HepG2 (cell line): ENCODE data around the gene KCNH8. TPM values are rescaled to one million over a fixed set of nuclear protein-coding genes. Genes with fewer than 3 reads are reported as not detected.

Experiments
- ATAC-seq: fragments of 200-7000 bp; cut with Tn5 transposase; 3 replicates; pipeline ENCODE4 v1.9.1; 2020; ENCODE audit warnings: mild to moderate bottlenecking, moderate library complexity
- BruUV-seq: library from RNA; stranded (reverse); fragments of 400-500 nt; replicated peaks from 2 replicates; lab custom pipeline; 2021; lab: Mats Ljungman, UMichigan
- CTCF ChIA-PET: fragments of 300-600 bp; formaldehyde crosslinking; extraction: SDS; loops from one replicate; lab custom pipeline; 2021; ENCODE audit warnings: low total read pairs, inconsistent platforms, low intra/inter-chr PET ratio; lab: Yijun Ruan, JAX
- POLR2A ChIA-PET: fragments of 350-600 bp; sonication (Branson Sonifier 250); formaldehyde crosslinking; loops from one replicate; lab custom pipeline; 2020; ENCODE audit warnings: antibody characterized with exemption, inconsistent platforms; lab: Yijun Ruan, JAX
- DNase-seq: peaks from one replicate; pipeline ENCODE4 v3.0.0-alpha.2; 2015; ENCODE audit warnings: low spot score
- FAIRE-seq: peaks from 3 replicates; lab custom pipeline; 2011; peaks lifted over from hg19 to GRCh38; lab: Jason Lieb, UNC
- H2AFZ ChIP-seq: one replicate; pipeline ENCODE4 v1.6.1; 2011; ENCODE audit warnings: low read length, inconsistent platforms
- H3K27ac ChIP-seq: fragments of 300-600 bp; 3 replicates; pipeline ENCODE4 v1.8.0; 2011; ENCODE audit warnings: mixed run types, mild to moderate bottlenecking, mixed read lengths, low read length, inconsistent platforms; ENCODE audit not compliant: insufficient read depth; ENCODE audit errors: extremely low read length
- H3K27me3 ChIP-seq, 2 experiments: fragments of 200-600 bp in 1 of 2; 2 replicates in 1 of 2; 3 replicates in 1 of 2; pipeline versions ENCODE4 v1.6.0 to v1.8.0; 2011; ENCODE audit warnings: low read length in 2 of 2, mild to moderate bottlenecking in 2 of 2, moderate library complexity in 2 of 2, inconsistent platforms in 1 of 2; ENCODE audit not compliant: insufficient read depth in 2 of 2, control insufficient read depth in 1 of 2
- H3K36me3 ChIP-seq, 2 experiments: fragments of 200-600 bp in 1 of 2; replicated peaks in 1 of 2; 2 replicates in 1 of 2; 3 replicates in 1 of 2; pipeline versions ENCODE4 v1.5.1 to v1.8.0; 2011; ENCODE audit warnings: low read length in 2 of 2, inconsistent platforms in 1 of 2; ENCODE audit not compliant: insufficient read depth in 2 of 2, control insufficient read depth in 1 of 2
- H3K4me1 ChIP-seq: 2 replicates; pipeline ENCODE4 v1.5.1; 2012; ENCODE audit warnings: low read length, inconsistent platforms; ENCODE audit not compliant: insufficient read depth
- H3K4me2 ChIP-seq: 2 replicates; pipeline ENCODE4 v1.6.0; 2011; ENCODE audit warnings: low read depth, low read length, inconsistent platforms
- H3K4me3 ChIP-seq, 3 experiments: fragments of 200-600 bp in 1 of 3; sonication (generic), shearing (Covaris generic) in 1 of 3; replicated peaks in 1 of 3; 2 replicates each; pipeline ENCODE4 v1.5.1; 2011 to 2016; ENCODE audit warnings: low read length in 3 of 3, inconsistent platforms in 2 of 3, low read depth in 2 of 3, mild to moderate bottlenecking in 2 of 3, control low read depth in 1 of 3, mixed read lengths in 1 of 3; ENCODE audit not compliant: insufficient read depth in 1 of 3
- H3K79me2 ChIP-seq: one replicate; pipeline ENCODE4 v1.6.1; 2011; ENCODE audit warnings: low read length, inconsistent platforms; ENCODE audit not compliant: insufficient read depth
- H3K9ac ChIP-seq: 2 replicates; pipeline ENCODE4 v1.6.0; 2011; ENCODE audit warnings: mild to moderate bottlenecking, low read depth, low read length, inconsistent platforms; ENCODE audit not compliant: insufficient read depth
- H3K9me3 ChIP-seq: 2 replicates; pipeline ENCODE4 v1.5.1; 2012; ENCODE audit warnings: mild to moderate bottlenecking, low read length
- H4K20me1 ChIP-seq: 2 replicates; pipeline ENCODE4 v1.6.0; 2011; ENCODE audit warnings: inconsistent platforms, mild to moderate bottlenecking, low read length, moderate library complexity; ENCODE audit not compliant: insufficient read depth
- GABPB1 ChIP-seq: IDR thresholded peaks from 2 replicates; pipeline ENCODE4 v1.6.1; 2016; ENCODE audit warnings: mild to moderate bottlenecking, missing genetic modification reagents, moderate library complexity, missing compliant biosample characterization
- HNRNPH1 ChIP-seq: fragments of 200-400 bp; formaldehyde crosslinking; optimal IDR thresholded peaks from 2 replicates; pipeline ENCODE3; 2017; ENCODE audit warnings: mild to moderate bottlenecking, low read depth, low read length
- HNRNPK ChIP-seq: fragments of 200-400 bp; formaldehyde crosslinking; IDR thresholded peaks from 2 replicates; pipeline ENCODE4 v1.6.1; 2018; ENCODE audit warnings: low read length, low read depth, moderate library complexity, mild to moderate bottlenecking; ENCODE audit not compliant: poor library complexity, severe bottlenecking
- SMARCE1 ChIP-seq: fragments of 450-650 bp; IDR thresholded peaks from 2 replicates; pipeline ENCODE4 v1.6.1; 2017; ENCODE audit warnings: borderline replicate concordance
- SOX5 ChIP-seq: IDR thresholded peaks from 2 replicates; pipeline ENCODE4 v1.6.1; 2016; ENCODE audit warnings: borderline replicate concordance
- ZBTB42 ChIP-seq: sonication (generic); formaldehyde crosslinking; IDR thresholded peaks from 2 replicates; pipeline ENCODE4 v1.5.0; 2020; ENCODE audit warnings: mild to moderate bottlenecking, missing genetic modification reagents
- ZHX2 ChIP-seq, 2 experiments: sonication (generic) in 1 of 2; formaldehyde crosslinking in 1 of 2; IDR thresholded peaks; 2 replicates each; pipeline versions ENCODE4 v1.6.1 to v1.9.0; 2014 to 2022; ENCODE audit warnings: antibody characterized with exemption in 1 of 2, borderline replicate concordance in 1 of 2, inconsistent platforms in 1 of 2, low read depth in 1 of 2, missing genetic modification reagents in 1 of 2
- ZNF407 ChIP-seq: sonication (generic); formaldehyde crosslinking; IDR thresholded peaks from one replicate; pipeline ENCODE4 v1.5.1; 2020; ENCODE audit warnings: mild to moderate bottlenecking, missing genetic modification reagents; ENCODE audit errors: not compliant biosample characterization
- ZNF841 ChIP-seq: sonication (generic); formaldehyde crosslinking; IDR thresholded peaks from 2 replicates; pipeline ENCODE4 v1.8.1; 2023; ENCODE audit warnings: missing genetic modification reagents, borderline replicate concordance
- WGBS: methylation state at CpG from one replicate; pipeline ENCODE4 v1.1.6; 2017; ENCODE audit warnings: low lambda C conversion rate; 5-methylcytosine and 5-hydroxymethylcytosine counted together
- in situ Hi-C: cut with HindIII; loops from 2 replicates; pipeline ENCODE4 v1.10.0; 2017; ENCODE audit warnings: low pct_unique_long_range_greater_than_20kb; ENCODE audit not compliant: extremely low pct_ligation_motif_present
- intact Hi-C: fragments of 100-400 bp; cut with micrococcal nuclease; formaldehyde crosslinking; loops from one replicate; pipeline ENCODE4 v1.10.0; 2022; ENCODE audit not compliant: unreplicated experiment
- polyA plus RNA-seq, 8 experiments: library from polyadenylated mRNA; depleted of rRNA in 3 of 8; stranded (reverse) in 7 of 8; unstranded in 1 of 8; fragments of >200 nt; fragmentation: Illumina TruSeq in 4 of 8; extraction: Trizol in 4 of 8; gene quantifications; 2 replicates each; pipeline versions ENCODE4 v1.2.1 to v1.2.3, GENCODE V29; 2011 to 2016; ENCODE audit warnings: low read depth in 4 of 8, missing spikeins in 1 of 8, mixed read lengths in 1 of 8; ENCODE audit not compliant: insufficient read depth in 1 of 8
- total RNA-seq, 5 experiments: library from RNA; depleted of rRNA; stranded (reverse); fragments of >200 nt; fragmentation: Illumina TruSeq; extraction: Trizol; gene quantifications; 2 replicates each; pipeline ENCODE4 v1.2.3, GENCODE V29; 2016; ENCODE audit warnings: low read depth in 1 of 5

The KCNH8 gene
- total and polyA plus RNA-seq, 2 of the 13 experiments (the other 11 are each of a cell fraction or from before 2014, with no cell fraction given): 0.04 TPM; not detected in 1

- no peak for TF ChIP-seq ZNF407 (CRISPR knock-in tag)
- no peak for TF ChIP-seq SOX5 (CRISPR knock-in tag)
- no peak for TF ChIP-seq SMARCE1
These were observed 183.6 kb downstream of the KCNH8 start (continued) for GRCh38 chr3:19331931-19332330.

GRCh38 chr3:19334120-19334519 lies 185.8 kb downstream of the KCNH8 start:
- ChIA-PET CTCF (no interaction called here), POLR2A (no interaction called here)
- intact Hi-C loops (no loop called here), in situ Hi-C loops (no loop called here)
- H3K27me3 ChIP-seq: no peaks in the 10 kb centered on the region
- H4K20me1 ChIP-seq: no peaks in the 10 kb centered on the region
- no peak overlapping the region for H3K4me3 ChIP-seq
- H3K9me3 ChIP-seq: no peaks in the 10 kb centered on the region
- H3K9ac ChIP-seq: no peak overlapping the region
- no TSS peak for BruUV-seq
- H3K4me2 ChIP-seq: no peak overlapping the region
- FAIRE-seq (no peak), ATAC-seq (no peak), DNase-seq (no peak)
- no peak overlapping the region for H2AFZ ChIP-seq
- no peaks in the 10 kb centered on the region for H3K36me3 ChIP-seq
- H3K79me2 ChIP-seq: no peaks in the 10 kb centered on the region
- WGBS: 33% methylated on average over 3 of the region's 6 CpGs
- no peaks in the 10 kb centered on the region for H3K4me1 ChIP-seq
- H3K27ac ChIP-seq: no peak overlapping the region
- TF ChIP-seq ZBTB42 (CRISPR knock-in tag) (no peak), ZHX2 (IDR thresholded peaks at IDR 0.05; ENCODE audit: low read depth) (no peak), ZHX2 (CRISPR knock-in tag; IDR thresholded peaks at IDR 0.05; ENCODE audit: borderline replicate concordance) (no peak), HNRNPK (no peak), HNRNPH1 (no peak), ZNF841 (CRISPR knock-in tag) (no peak), GABPB1 (CRISPR knock-in tag) (no peak)
